Measurements from ENCODE around the gene GALM.
"Not testable (repeated sequence)": the region's sequence is repeated elsewhere in the genome, so short reads cannot be mapped to it uniquely, and the experiment has no call there.

The GALM gene

GRCh38 chr2:38671946-38672345, 6.0 kb downstream of the GALM start:
- no peak overlapping the region for H3K4me3 ChIP-seq (ENCODE audit: low read length)
- no peak for DNase-seq (ENCODE audit: low read depth, low spot score)

DNA sequence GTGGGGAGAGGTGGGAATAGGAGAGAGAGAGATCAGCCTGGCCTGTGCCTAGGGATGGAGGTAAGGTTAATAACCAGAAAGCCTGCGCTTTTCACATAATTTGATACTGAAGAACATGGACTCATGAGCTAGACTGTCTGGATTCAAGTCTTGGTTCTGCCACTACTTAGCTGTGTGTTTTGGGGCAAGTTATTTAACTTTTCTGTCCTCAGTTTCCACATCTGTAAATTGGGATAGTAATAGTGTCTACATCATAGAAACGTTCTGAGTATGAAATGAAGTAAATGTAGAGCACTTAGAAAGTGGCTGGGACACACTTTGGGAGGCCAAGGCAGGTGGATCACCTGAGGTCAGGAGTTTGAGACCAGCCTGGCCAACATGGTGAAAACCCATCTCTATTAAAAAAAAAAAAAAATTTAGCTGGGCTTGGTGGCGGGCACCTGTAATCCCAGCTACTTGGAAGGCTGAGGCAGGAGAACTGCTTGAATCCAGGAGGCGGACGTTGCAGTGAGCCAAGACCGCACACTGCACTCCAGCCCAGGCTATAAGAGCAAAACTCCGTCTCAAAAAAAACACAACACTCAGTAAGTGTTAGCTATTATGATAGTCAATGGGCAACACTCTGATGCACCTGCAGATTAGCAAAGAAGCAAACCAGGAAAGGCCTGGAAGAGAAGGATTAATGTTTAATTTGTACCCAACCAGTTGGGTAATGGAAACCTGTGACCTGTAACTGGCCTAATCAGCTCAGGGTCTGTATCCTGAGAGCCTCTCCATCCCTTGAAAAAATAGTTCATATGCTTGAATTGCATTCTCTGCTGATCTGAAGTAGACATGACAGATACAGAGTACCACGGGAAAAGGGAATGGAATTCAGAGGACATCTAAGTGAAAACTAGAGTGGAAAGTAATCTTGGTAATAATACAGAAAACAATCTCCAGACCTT, 6.8 kb downstream of the GALM start:
- H3K4me3 ChIP-seq (ENCODE audit: low read length) = no peak overlapping the region
- no peak for DNase-seq (ENCODE audit: low read depth, low spot score)

GRCh38 chr2:38676681-38677080, 10.8 kb downstream of the GALM start:
- no peak for DNase-seq (ENCODE audit: low read depth, low spot score)
- no peak overlapping the region for H3K4me3 ChIP-seq (ENCODE audit: low read length)

DNA sequence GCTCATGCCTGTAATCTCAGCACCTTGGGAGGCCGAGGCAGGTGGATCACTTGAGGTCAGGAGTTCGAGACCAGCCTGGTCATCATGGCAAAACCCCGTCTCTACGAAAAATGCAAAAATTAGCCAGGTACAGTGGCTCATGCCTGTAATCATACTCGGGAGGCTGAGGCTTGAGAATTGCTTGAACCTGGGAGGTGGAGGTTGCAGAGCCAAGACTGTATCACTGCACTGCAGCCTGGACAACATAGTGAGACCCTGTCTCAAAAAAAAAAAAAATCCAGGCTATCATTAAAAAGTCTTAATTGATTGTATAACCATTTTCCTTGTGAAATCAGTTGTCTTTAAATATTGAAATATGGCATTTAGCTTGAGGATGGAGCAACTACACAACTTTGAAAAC, 15.0 kb downstream of the GALM start:
- not testable (repeated sequence) for DNase-seq (ENCODE audit: low read depth, low spot score); H3K4me3 ChIP-seq (ENCODE audit: low read length)

GRCh38 chr2:38682008-38682575, 16.2 kb downstream of the GALM start:
- no peak overlapping the region for H3K4me3 ChIP-seq (ENCODE audit: low read length)
- no peak for DNase-seq (ENCODE audit: low read depth, low spot score)

- H3K4me3 ChIP-seq (ENCODE audit: low read length); DNase-seq (ENCODE audit: low read depth, low spot score): not testable (repeated sequence)
Measured at GRCh38 chr2:38682620-38683019, 16.7 kb downstream of the GALM start.

GRCh38 chr2:38683766-38684165, 17.9 kb downstream of the GALM start:
- no peak for DNase-seq (ENCODE audit: low read depth, low spot score)
- H3K4me3 ChIP-seq (ENCODE audit: low read length) = no peak overlapping the region

GRCh38 chr2:38685116-38685735, 19.3 kb downstream of the GALM start:
- H3K4me3 ChIP-seq (ENCODE audit: low read length) = no peak overlapping the region
- DNase-seq (ENCODE audit: low read depth, low spot score) = no peak

- no peak for DNase-seq (ENCODE audit: low read depth, low spot score)
Measured at GRCh38 chr2:38690499-38691420, 24.8 kb downstream of the GALM start.

DNA sequence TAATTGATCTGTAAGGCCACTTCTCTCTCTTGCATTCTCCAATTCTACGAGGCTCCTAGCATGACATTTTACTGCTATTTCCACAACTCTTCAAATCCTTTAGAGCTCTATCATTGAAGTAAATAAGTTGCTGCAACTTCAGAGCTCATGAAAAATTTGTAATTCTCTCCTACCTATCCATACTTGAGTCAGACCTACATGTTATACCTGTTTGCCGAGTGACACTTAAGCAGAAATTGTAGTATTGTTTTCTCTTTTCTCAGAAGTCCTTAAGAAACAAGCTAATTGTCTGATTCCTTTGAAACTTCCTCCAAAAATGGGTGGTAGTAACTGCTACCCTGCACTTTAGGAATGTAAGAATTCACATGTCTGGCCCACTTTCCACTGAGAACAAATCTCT, 26.1 kb downstream of the GALM start:
- no peak overlapping the region for H3K4me3 ChIP-seq (ENCODE audit: low read length)
- no peak for DNase-seq (ENCODE audit: low read depth, low spot score)

More at GRCh38 chr2:38690499-38691420, 24.8 kb downstream of the GALM start:
- no peak overlapping the region for H3K4me3 ChIP-seq (ENCODE audit: low read length)

GRCh38 chr2:38692636-38693318, 26.9 kb downstream of the GALM start:
- no peak for DNase-seq (ENCODE audit: low read depth, low spot score)
- H3K4me3 ChIP-seq (ENCODE audit: low read length) = no peak overlapping the region

- no peak overlapping the region for H3K4me3 ChIP-seq (ENCODE audit: low read length)
- no peak for DNase-seq (ENCODE audit: low read depth, low spot score)
Measured at GRCh38 chr2:38697116-38697840, 31.4 kb downstream of the GALM start.

- DNase-seq (ENCODE audit: low read depth, low spot score) = no peak
- H3K4me3 ChIP-seq (ENCODE audit: low read length) = no peak overlapping the region
Measured at GRCh38 chr2:38698467-38699003, 32.6 kb downstream of the GALM start.

DNA sequence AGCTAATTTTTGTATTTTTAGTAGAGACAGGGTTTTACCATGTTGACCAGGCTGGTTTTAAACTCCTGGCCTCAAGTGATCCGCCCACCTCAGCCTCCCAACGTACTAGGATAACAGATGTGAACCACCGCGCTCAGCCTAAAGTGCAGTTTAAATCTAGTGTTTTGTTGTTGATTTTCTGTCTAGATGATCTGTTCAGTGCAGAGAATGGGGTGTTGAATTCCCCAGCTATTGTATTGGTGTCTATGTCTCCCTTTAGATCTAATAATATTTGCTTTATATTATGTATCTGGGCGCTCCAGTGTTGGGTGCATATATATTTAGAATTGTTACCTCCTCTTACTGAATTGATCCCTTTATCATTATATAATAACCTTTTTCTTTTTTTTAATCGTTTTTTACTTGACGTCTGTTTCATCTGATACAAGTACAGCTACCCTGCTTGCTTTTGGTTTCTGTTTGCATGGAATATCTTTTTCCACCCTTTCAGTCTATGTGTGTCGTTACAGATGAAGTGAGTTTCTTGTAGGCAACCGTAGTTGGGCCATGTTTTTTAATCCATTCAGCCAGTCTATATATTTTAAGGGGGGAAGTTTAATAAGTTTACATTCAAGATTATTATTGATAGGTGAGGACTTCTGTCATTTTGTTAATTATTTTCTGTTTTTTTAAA, 34.3 kb downstream of the GALM start:
- no peak overlapping the region for H3K4me3 ChIP-seq (ENCODE audit: low read length)

DNA sequence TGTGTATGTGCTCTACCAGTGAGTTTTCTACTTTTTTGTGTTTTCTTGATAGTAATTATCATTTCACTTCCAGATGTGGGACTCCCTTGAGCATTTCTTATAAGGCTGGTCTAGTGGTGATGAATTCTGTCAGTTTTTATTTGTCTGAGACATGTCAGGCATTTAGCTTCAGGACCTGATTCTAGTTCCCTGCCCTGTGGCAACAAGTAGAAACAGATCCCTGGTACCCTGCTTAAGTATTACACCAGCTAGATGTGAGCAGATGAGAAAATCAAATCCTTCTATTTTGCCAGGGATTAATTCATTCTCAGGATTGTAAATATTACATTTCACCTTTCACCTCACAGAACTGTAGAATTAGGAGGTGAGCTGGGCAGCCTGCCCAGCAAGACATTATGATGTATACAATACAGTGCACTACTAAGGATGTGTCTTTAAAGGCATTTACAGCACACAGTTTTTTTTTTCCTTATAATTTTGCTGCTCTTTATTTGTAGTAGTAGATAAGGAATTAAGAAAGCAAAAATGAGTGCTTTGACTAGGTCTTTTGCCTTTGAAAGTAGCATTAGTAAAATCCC, 35.1 kb downstream of the GALM start:
- no peak for DNase-seq (ENCODE audit: low read depth, low spot score)
- no peak overlapping the region for H3K4me3 ChIP-seq (ENCODE audit: low read length)

More for the DNA sequence above, 34.3 kb downstream of the GALM start:
- DNase-seq (ENCODE audit: low read depth, low spot score) = no peak

DNA sequence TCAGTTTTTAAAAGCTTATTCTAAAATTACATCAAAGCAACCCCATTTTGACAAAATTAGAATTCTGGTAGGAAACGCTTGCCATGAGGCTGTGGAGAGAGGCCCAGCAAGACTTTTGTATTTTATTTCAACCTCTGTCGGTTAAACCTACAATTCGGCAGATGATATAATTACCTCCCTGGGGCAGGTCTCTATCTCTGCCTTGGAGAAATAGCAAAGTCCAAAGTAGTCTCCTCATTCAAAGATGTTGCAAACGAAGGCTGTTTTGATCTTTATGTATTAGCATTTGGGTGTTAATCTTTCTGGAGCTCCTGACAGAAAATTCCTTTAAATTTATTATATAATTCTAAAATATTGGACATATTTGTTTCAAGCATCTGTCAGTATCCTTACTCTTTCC, 35.6 kb downstream of the GALM start:
- no peak overlapping the region for H3K4me3 ChIP-seq (ENCODE audit: low read length)
- no peak for DNase-seq (ENCODE audit: low read depth, low spot score)

DNA sequence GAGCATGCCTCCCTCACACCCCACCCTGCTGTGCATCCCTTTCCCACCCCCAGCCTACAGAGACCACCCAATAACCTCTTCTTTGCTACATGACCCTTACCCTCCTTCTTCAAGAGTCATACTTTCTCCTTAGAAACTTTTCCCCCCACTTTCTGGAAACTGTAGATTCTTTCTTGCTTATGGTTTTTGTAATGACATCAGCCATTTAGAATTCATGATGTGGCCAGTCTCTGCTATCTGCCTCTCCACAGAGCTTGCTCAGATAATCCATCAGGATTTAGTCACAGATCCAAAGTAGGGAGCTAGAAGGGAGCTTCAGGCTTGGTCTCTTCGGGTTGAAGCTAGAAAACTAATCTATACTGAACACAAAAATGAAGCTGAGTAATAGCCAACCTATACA, 36.5 kb downstream of the GALM start:
- DNase-seq (ENCODE audit: low read depth, low spot score) = no peak
- no peak overlapping the region for H3K4me3 ChIP-seq (ENCODE audit: low read length)

All from Jurkat, Clone E6-1 (cell line).